Tibial nerve (tissue), 4 donors: ENCODE measurements around the gene NDRG3. TPM values are rescaled to one million over a fixed set of nuclear protein-coding genes. Genes with fewer than 3 reads are reported as not detected.

ENCODE experiments used
- DNase-seq, 2 donors: peaks; one replicate each; pipeline ENCODE4 v3.0.0-alpha.2; 2019; ENCODE audit warnings: low spot score in 2 of 2
- H3K27ac ChIP-seq, 4 donors: fragments of 200-600 bp; sonication (generic) in 3 of 4; one replicate each; pipeline ENCODE4 v1.5.1; 2017 to 2019; ENCODE audit warnings: mild to moderate bottlenecking in 1 of 4
- H3K27me3 ChIP-seq, 2 donors: fragments of 200-600 bp; sonication (generic) in 1 of 2; one replicate each; pipeline versions ENCODE4 v1.5.1 to v1.6.0; 2017 to 2019
- H3K36me3 ChIP-seq, 3 donors: fragments of 200-600 bp; sonication (generic); one replicate each; pipeline ENCODE4 v1.5.1; 2018 to 2019
- H3K4me1 ChIP-seq, 4 donors: fragments of 200-600 bp; sonication (generic) in 3 of 4; one replicate each; pipeline ENCODE4 v1.5.1; 2017 to 2019
- H3K4me3 ChIP-seq, 4 donors: fragments of 200-600 bp; sonication (generic) in 3 of 4; one replicate each; pipeline ENCODE4 v1.5.1; 2017 to 2019; ENCODE audit warnings: mild to moderate bottlenecking in 1 of 4, moderate library complexity in 1 of 4
- H3K9me3 ChIP-seq, 4 donors: fragments of 200-600 bp; sonication (generic) in 3 of 4; one replicate each; pipeline ENCODE4 v1.5.1; 2017 to 2019
- CTCF ChIP-seq, 5 experiments: fragments of 200-600 bp in 3 of 5; fragments of 450-650 bp in 2 of 5; sonication (generic) in 3 of 5; IDR thresholded peaks; one replicate each; pipeline ENCODE4 v1.5.1; 2016 to 2019; ENCODE audit warnings: antibody characterized with exemption in 5 of 5, mild to moderate bottlenecking in 3 of 5, moderate library complexity in 2 of 5
- EP300 ChIP-seq, 2 donors: sonication (generic); formaldehyde crosslinking; IDR thresholded peaks; one replicate each; pipeline ENCODE4 v1.6.1; 2017; ENCODE audit warnings: antibody characterized with exemption in 2 of 2, mild to moderate bottlenecking in 1 of 2
- POLR2A ChIP-seq, 2 donors: fragments of 450-650 bp; IDR thresholded peaks; one replicate each; pipeline ENCODE4 v1.6.1; 2017; ENCODE audit warnings: antibody characterized with exemption in 2 of 2, mild to moderate bottlenecking in 2 of 2, moderate library complexity in 2 of 2
- WGBS, 2 donors: methylation state at CpG; one replicate each; pipeline ENCODE4 v1.1.5; 2018; 5-methylcytosine and 5-hydroxymethylcytosine counted together
- total RNA-seq, 4 donors: library from RNA; depleted of rRNA; stranded (reverse); fragments of >200 nt; gene quantifications; one replicate each; pipeline ENCODE4 v1.1.0, GENCODE V29; 2016

Gene NDRG3
- total RNA-seq, 4 donors from 2014 or later, result 13.9 to 21.9 (median 19.2) TPM

- H3K36me3 ChIP-seq, result no peaks in the 10 kb centered on the region
- H3K27ac ChIP-seq, result no peak overlapping the region
- DNase-seq, result no peak
- no peak overlapping the region for H3K4me3 ChIP-seq
- H3K27me3 ChIP-seq, result no peaks in the 10 kb centered on the region
- TF ChIP-seq CTCF (IDR thresholded peaks at IDR 0.05), result no peak
- TF ChIP-seq EP300 (IDR thresholded peaks at IDR 0.05), result no peak
- TF ChIP-seq POLR2A (IDR thresholded peaks at IDR 0.05), result no peak
- H3K9me3 ChIP-seq, result no peaks in the 10 kb centered on the region
- peaks cover 0 to 28% (median 5%) of the 10 kb centered on the region in 4 donors for H3K4me1 ChIP-seq
- WGBS, 2 donors, result 90 to 97% methylated on average over 2 of the region's 2 CpGs
These were observed 3.3 kb downstream of the NDRG3 start for GRCh38 chr20:36742558-36742957.

GRCh38 chr20:36741072-36741471 lies 4.8 kb downstream of the NDRG3 start:
- DNase-seq, result no peak
- no peaks in the 10 kb centered on the region for H3K36me3 ChIP-seq
- H3K27ac ChIP-seq, result no peak overlapping the region
- 73 to 77% methylated on average over 4 of the region's 4 CpGs for whole genome bisulfite sequencing, 2 donors
- H3K4me3 ChIP-seq, result no peak overlapping the region
- peaks cover 0 to 29% (median 5%) of the 10 kb centered on the region in 4 donors for H3K4me1 ChIP-seq
- TF ChIP-seq POLR2A (IDR thresholded peaks at IDR 0.05), result no peak
- TF ChIP-seq EP300 (IDR thresholded peaks at IDR 0.05), result no peak
- no peak for TF ChIP-seq CTCF (IDR thresholded peaks at IDR 0.05)
- H3K9me3 ChIP-seq, result no peaks in the 10 kb centered on the region
- H3K27me3 ChIP-seq, result no peaks in the 10 kb centered on the region

- WGBS, 2 donors, result 82 to 86% methylated on average over 6 of the region's 6 CpGs
- H3K9me3 ChIP-seq, result no peaks in the 10 kb centered on the region
- TF ChIP-seq POLR2A (IDR thresholded peaks at IDR 0.05), result no peak
- no peak for TF ChIP-seq CTCF (IDR thresholded peaks at IDR 0.05)
- TF ChIP-seq EP300 (IDR thresholded peaks at IDR 0.05), result no peak
- no peak overlapping the region for H3K4me3 ChIP-seq
- no peaks in the 10 kb centered on the region for H3K27me3 ChIP-seq
- no peaks in the 10 kb centered on the region for H3K36me3 ChIP-seq
- H3K4me1 ChIP-seq, result peaks cover 0 to 14% (median 0%) of the 10 kb centered on the region in 4 donors
- no peak for DNase-seq
- H3K27ac ChIP-seq, result no peak overlapping the region
These were observed 8.7 kb downstream of the NDRG3 start for GRCh38 chr20:36737183-36737499.

- no peak overlapping the region for H3K27ac ChIP-seq
- H3K36me3 ChIP-seq, result no peaks in the 10 kb centered on the region
- H3K27me3 ChIP-seq, result no peaks in the 10 kb centered on the region
- no peak overlapping the region for H3K4me3 ChIP-seq
- no peak for TF ChIP-seq CTCF (IDR thresholded peaks at IDR 0.05)
- TF ChIP-seq EP300 (IDR thresholded peaks at IDR 0.05), result no peak
- no peak for TF ChIP-seq POLR2A (IDR thresholded peaks at IDR 0.05)
- H3K4me1 ChIP-seq, result peaks cover 0 to 9% (median 0%) of the 10 kb centered on the region in 4 donors
- DNase-seq, result no peak
- no peaks in the 10 kb centered on the region for H3K9me3 ChIP-seq
- WGBS, 2 donors, result 76 to 86% methylated on average over 3 of the region's 3 CpGs
These were observed 9.3 kb downstream of the NDRG3 start for GRCh38 chr20:36736451-36737182.

GRCh38 chr20:36732456-36732855 lies 13.4 kb downstream of the NDRG3 start:
- no peaks in the 10 kb centered on the region for H3K27me3 ChIP-seq
- H3K4me1 ChIP-seq, result peaks cover 0 to 9% (median 0%) of the 10 kb centered on the region in 4 donors
- no peak overlapping the region for H3K27ac ChIP-seq
- 83 to 92% methylated on average over 1 of the region's 1 CpG for WGBS, 2 donors
- no peaks in the 10 kb centered on the region for H3K36me3 ChIP-seq
- no peaks in the 10 kb centered on the region for H3K9me3 ChIP-seq
- no peak overlapping the region for H3K4me3 ChIP-seq
- DNase-seq, result no peak
- TF ChIP-seq CTCF (IDR thresholded peaks at IDR 0.05) (no peak), POLR2A (IDR thresholded peaks at IDR 0.05) (no peak), EP300 (IDR thresholded peaks at IDR 0.05) (no peak)
